ENCODE results near the gene BNIP3. TPM values are rescaled to one million over a fixed set of nuclear protein-coding genes. Genes with fewer than 3 reads are reported as not detected.

Gene BNIP3
- total RNA-seq, 1 experiment from 2014 or later = 113 TPM

GRCh38 chr10:131974034-131974817 is 7.5 kb downstream of the BNIP3 start:
- Mint-ChIP-seq H3K4me3 (no peak overlapping the region), H3K27me3 (ENCODE audit: low read depth) (no peaks in the 10 kb centered on the region), H3K9me3 (no peaks in the 10 kb centered on the region), H3K27ac (peak overlapping the region; percentile 76), H3K36me3 (peaks cover 71% of the 10 kb centered on the region), H3K4me1 (peaks cover 52% of the 10 kb centered on the region)
- POLR2A ChIA-PET = no interaction called here
- DNase-seq (ENCODE audit: low spot score) (no peak), ATAC-seq (no peak)
- CTCF ChIA-PET = interaction anchor here (0.6 to 3.1 kb wide), 3 partner anchors 49 to 168 kb away, joined by 4 to 21 read pairs (median 8); no protein-coding TSS in a partner anchor
- peak; percentile 83 for TF ChIP-seq ZNF121 (CRISPR knock-in tag; IDR thresholded peaks at IDR 0.05)
- no peak for TF ChIP-seq ZBTB43 (CRISPR knock-in tag; IDR thresholded peaks at IDR 0.05)

- H3K4me1 Mint-ChIP-seq = peaks cover 43% of the 10 kb centered on the region
Observed at GRCh38 chr10:131973160-131973951, 8.4 kb downstream of the BNIP3 start.

GRCh38 chr10:131972474-131973071 is 9.2 kb downstream of the BNIP3 start:
- ChIA-PET CTCF (interaction anchor here (0.8 to 3.1 kb wide), 6 partner anchors 9 to 87 kb away, joined by 3 to 21 read pairs (median 3); partner anchors contain the start of gene BNIP3), POLR2A (interaction anchor here (0.6 to 1.3 kb wide), 2 partner anchors 8 to 50 kb away, joined by 4 to 7 read pairs; no protein-coding TSS in a partner anchor)
- H3K4me1 Mint-ChIP-seq = peaks cover 36% of the 10 kb centered on the region
- no peak overlapping the region for H3K4me3 Mint-ChIP-seq
- TF ChIP-seq USF2 (CRISPR knock-in tag; IDR thresholded peaks at IDR 0.05) (no peak), E2F4 (CRISPR knock-in tag; IDR thresholded peaks at IDR 0.05; ENCODE audit: borderline replicate concordance, low read depth) (no peak), NR1H2 (CRISPR knock-in tag; IDR thresholded peaks at IDR 0.05) (no peak), ELF4 (CRISPR knock-in tag; IDR thresholded peaks at IDR 0.05; ENCODE audit: low read depth) (no peak), EMX1 (CRISPR knock-in tag; IDR thresholded peaks at IDR 0.05) (no peak), JUN (CRISPR knock-in tag; IDR thresholded peaks at IDR 0.05) (no peak), MYBL2 (CRISPR knock-in tag; IDR thresholded peaks at IDR 0.05) (no peak), HMGA2 (CRISPR knock-in tag; IDR thresholded peaks at IDR 0.05) (no peak), ATF2 (CRISPR knock-in tag; IDR thresholded peaks at IDR 0.05; ENCODE audit: borderline replicate concordance, low read depth) (no peak), CBFB (CRISPR knock-in tag; IDR thresholded peaks at IDR 0.05; ENCODE audit: low read depth) (no peak), STAT6 (CRISPR knock-in tag; conservative IDR thresholded peaks at IDR 0.05; ENCODE audit: low read depth) (no peak)
- no peaks in the 10 kb centered on the region for H3K9me3 Mint-ChIP-seq
- DNase-seq (ENCODE audit: low spot score) = no peak
- ATAC-seq = peak; percentile 49; the same call in 1 of the 2 replicates
- peaks cover 69% of the 10 kb centered on the region for H3K36me3 Mint-ChIP-seq
- peak overlapping the region; percentile 83; the same call in 1 of the 2 replicates for H3K27ac Mint-ChIP-seq
- H3K27me3 Mint-ChIP-seq (ENCODE audit: low read depth) = no peaks in the 10 kb centered on the region

More at GRCh38 chr10:131973160-131973951, 8.4 kb downstream of the BNIP3 start:
- ChIA-PET CTCF (interaction anchor here (0.8 to 3.1 kb wide), 4 partner anchors 8 to 50 kb away, joined by 3 to 21 read pairs (median 3); partner anchors contain the start of gene BNIP3), POLR2A (interaction anchor here (0.6 to 1.3 kb wide), 2 partner anchors 9 to 49 kb away, joined by 4 to 7 read pairs; no protein-coding TSS in a partner anchor)
- TF ChIP-seq JUN (CRISPR knock-in tag; IDR thresholded peaks at IDR 0.05) (no peak), ETV6 (CRISPR knock-in tag; IDR thresholded peaks at IDR 0.05) (no peak), MXD4 (CRISPR knock-in tag; IDR thresholded peaks at IDR 0.05; ENCODE audit: borderline replicate concordance) (no peak), ATF2 (CRISPR knock-in tag; IDR thresholded peaks at IDR 0.05; ENCODE audit: borderline replicate concordance, low read depth) (no peak), FOXJ3 (CRISPR knock-in tag; IDR thresholded peaks at IDR 0.05; ENCODE audit: borderline replicate concordance) (no peak)
- H3K27me3 Mint-ChIP-seq (ENCODE audit: low read depth) = no peaks in the 10 kb centered on the region
- no peaks in the 10 kb centered on the region for H3K9me3 Mint-ChIP-seq
- no peak for ATAC-seq
- H3K36me3 Mint-ChIP-seq = peaks cover 75% of the 10 kb centered on the region
- H3K4me3 Mint-ChIP-seq = no peak overlapping the region
- DNase-seq (ENCODE audit: low spot score) = no peak
- H3K27ac Mint-ChIP-seq = peak overlapping the region; percentile 83; the same call in 1 of the 2 replicates

Data from WTC11 (cell line).